HG02885 (cell line): ENCODE results near the gene HS6ST2.

Experiments used
- ATAC-seq: cut with Tn5 transposase; IDR thresholded peaks from one replicate; pipeline ENCODE4 v1.9.1; 2021; ENCODE audit warnings: mild to moderate bottlenecking; ENCODE audit not compliant: unreplicated experiment, poor library complexity

The HS6ST2 gene

DNA sequence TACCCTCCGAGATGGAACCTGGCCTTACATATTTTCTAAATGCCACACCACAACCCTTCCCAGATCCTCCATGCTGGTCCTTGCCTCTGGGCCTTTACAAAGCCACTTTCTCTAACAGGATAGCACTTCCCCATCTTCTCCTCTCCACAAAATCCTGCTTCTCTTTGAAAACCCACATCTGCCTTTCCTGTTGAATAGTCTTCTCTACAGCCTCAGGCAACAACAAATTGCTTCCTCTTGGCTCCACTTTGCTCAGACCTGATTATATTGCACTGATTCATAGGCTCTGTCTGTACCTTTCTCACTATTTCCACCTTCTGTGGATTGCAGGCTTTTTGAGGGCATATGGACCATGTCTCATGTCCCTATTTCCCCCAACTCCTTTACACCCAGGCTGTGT lies 265.9 kb downstream of the HS6ST2 start:
- no peak for ATAC-seq

DNA sequence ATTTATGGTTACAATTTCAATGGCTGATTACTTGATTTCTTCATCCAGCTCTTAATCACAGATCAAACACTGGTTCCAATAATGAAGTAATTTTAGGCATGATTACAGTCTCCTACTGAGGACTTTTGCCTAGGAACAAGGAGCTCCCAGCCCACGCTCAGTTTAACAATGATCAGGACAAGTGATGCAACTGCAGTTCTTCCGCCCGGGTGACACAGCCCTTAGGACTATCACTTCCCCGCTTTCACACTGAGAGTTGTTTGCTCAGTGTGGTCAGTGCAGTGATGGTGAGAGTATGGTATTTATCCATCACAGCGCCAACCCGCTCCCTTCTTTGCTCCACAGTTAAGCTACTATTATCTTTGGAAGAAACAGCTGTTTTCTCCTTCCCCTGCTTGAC lies 266.4 kb downstream of the HS6ST2 start:
- ATAC-seq: no peak

DNA sequence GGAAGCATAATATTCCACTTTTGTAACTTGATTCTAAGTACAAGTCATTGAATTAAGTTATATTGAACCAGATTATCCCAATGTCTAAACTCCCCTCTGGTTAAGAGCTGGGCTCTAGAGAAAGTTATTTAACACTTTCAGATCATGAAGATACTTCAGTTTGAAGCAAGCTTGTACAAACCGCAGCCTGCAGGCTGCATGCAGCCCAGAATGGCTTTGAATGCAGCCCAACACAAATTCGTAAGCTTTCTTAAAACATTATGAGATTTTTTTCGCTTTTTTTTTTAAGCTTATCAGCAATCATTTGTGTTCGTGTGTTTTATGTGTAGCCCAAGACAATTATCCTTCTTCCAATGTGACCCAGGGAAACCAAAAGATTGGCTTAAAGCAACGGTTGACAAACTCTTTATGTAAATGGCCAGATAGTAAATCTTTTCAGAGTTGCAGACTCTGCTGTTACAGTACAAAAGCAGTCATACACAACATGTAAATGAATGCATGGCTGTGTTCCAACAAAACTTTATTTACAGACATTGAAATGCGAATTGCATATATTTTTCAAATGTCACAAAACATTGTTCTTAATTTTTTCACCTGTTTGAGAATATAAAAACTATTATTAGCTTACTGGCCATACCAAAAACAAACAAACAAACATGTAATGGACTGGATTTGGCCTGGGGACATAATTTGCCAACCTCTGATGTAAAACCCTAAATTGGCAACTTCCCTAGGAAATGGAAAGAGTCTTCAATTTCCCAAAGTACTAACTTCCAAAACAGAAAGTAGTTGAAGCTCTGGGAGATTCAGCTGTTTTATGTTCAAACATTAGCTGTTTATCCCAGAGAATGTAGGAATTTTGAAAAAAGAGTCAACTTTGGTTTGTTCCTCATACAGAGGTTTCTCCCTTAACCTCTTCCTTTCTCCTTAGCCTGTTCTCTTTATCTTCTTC lies 268.5 kb downstream of the HS6ST2 start:
- no peak for ATAC-seq

DNA sequence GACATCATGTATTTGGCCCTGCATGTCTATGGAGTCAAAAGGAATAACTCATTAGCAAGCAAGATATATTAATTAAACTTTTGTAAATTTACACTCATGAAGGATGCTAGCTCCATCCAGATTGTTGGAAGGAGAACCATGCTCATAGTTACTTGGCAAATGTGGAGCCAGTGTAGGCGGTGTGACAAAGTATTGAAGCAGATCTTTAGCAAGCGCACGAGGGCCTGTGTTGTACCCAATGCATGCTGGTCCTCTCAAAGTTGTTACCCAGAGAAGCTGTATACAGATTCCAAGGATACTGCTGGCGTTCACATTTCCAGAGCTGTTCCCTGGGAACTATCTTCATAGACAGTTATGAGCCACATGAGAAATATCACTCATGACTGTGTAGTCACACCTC lies 273.2 kb downstream of the HS6ST2 start:
- no peak for ATAC-seq

DNA sequence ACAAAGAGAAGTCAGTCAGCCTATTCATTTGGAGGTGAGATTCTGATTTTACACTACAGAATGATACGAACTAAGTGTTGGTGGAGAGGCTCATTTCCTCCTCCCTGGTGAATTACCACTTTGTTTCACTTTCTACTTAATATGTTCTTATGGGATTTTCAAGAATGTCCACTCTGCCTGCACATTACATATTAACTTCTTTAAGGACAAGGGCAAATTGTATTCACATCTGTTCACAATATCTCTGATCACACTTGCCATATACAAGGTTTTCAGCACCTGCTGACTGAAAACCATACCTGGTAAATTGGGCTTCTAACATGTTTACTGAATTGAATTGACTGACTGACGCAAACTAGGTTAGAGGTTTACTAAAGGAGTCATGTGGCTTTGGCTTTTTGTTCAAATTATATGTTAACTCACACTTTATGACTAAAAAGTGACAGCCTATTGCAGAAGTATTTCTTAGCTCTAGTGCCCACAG lies 281.2 kb downstream of the HS6ST2 start:
- no peak for ATAC-seq

DNA sequence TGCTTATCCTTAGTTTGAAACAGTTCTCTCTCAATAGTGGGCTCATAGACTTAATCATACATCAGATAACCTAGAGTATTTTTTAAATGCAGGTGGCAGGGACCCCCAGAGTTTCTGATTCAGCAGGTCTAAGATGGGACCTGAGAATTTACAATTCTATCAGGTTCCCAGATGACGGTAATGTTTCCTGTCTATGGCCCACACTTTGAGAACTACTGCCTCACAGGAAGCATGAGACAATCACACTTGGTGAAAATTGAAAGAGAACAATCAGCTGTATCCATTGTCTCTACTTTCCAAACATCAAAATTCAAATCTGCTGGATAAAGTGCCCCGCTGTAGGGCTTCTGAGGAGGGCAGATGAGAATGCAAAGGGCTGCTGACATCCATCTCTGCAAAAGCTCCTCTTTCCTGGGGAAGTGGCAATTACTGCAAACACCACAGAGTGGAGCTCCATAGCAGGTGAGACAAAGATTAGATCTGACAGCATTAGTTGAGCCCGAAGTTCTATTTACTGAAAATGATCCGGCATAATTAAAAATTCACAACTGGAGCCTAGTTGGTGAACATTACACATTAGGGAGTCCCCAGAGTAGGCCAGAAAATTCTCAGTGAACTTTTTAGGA lies 281.8 kb downstream of the HS6ST2 start:
- ATAC-seq: no peak

DNA sequence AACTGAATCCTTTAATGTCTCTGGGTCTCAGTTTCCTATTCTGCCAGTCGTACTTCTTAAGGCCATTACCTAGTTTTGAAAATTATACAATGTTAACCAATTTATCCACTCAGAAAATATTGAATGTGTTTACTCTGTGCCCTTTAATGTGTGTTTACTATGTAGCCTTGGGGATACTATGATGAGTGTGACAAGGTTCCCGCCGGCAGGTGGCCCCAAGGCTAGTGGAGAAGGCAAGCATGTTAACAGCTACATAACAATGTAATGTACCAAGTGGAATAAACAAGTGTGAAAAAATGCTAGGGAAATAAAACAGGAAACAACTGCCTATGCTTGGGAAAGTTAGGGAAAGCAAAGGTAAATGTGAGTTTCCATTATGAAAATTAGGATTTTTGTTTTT lies 282.3 kb downstream of the HS6ST2 start:
- ATAC-seq: no peak

DNA sequence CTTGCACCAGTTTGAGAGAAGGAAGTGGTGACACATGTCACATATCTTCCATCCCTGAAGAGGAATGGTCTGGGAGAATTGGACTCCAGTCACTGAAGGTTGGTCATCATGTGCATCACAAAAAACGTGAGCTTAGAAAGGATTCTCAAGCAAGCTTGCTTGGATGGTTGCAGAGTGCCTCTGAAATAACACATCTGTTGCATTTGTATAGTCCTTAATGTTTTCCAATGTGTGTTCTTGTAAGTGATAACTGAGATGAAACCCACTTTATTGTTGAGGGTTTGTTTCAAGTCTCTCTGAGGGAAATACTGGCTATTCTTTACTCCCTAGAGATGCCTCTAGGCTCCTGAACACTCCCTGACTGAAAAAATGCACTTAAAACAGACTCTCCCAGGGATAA lies 285.1 kb downstream of the HS6ST2 start:
- ATAC-seq: no peak

DNA sequence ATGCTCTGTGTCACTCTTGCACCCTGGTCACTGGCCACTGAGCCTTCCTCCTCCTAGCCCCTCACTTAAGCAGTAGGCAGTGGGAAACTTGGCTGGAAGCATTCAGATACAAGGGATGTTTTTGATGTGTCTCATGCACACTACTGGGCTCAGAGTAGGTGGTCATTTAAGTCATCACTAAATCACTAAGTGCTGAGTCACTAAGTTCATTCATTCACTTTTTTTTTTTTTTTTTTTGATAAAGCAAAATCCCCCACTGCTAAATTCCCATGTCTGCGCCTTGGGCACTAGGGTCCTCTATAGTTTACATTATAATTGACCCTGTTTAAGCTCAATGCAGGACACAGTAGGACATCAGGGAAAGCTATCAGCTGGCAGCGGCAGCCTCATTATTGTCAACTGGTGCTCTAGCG lies 287.2 kb downstream of the HS6ST2 start:
- ATAC-seq: no peak

DNA sequence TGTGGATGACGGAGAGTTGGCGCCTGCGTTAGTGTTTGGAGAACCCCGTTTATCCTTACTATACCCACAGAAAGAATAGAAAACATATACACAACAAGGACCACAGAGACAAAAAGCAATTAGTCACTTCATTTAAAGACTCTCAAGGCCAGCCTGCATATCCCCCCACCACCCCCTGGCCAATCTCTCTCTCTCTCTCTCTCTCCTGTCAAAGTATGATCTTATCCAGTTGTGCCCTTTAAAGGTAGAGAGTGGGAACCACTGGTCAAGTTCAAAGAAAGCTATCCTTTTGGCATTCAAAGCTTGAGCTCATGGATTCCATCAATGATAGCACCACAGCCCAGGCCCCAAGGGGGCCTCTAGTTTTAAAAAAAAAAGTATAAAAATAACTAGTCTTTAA lies 289.3 kb downstream of the HS6ST2 start:
- no peak for ATAC-seq

DNA sequence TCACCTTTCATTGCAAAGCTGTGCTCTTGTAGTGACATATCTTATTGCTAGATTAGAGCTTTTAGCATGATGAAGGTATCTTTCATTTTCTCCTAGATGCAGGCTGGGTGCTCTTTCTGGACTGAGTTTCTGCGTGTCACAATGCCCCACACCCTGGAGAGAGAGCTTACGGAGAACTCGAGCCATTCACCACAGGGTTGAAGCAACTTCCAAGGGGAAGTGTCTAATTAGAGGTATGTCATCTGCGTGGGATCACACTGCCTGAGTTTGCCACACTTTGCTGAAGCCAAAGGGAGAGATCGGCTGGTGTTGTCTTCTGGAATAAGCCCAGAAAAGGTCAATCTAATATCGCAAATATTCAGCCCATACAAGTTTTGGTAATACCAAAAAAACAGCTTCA lies 290.3 kb downstream of the HS6ST2 start:
- no peak for ATAC-seq

DNA sequence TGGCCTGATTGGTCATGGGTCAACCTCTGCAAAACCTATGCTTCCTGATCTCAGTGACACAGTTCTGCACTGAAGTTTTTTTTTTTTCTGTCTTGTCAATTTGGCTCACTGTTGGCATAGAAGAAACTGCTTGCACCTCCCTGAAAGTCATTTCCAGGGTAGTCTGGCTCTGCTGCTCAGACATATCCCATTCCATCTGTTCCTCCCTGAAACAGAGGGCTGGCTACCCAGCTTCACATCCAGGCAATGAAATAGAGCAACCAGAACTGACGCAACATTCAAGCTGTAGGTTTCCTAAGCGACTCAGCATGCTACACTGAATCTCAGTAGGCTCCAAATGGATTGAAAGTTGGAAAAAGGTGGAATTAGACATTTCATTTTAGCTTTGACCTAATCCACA lies 292.8 kb downstream of the HS6ST2 start:
- no peak for ATAC-seq

DNA sequence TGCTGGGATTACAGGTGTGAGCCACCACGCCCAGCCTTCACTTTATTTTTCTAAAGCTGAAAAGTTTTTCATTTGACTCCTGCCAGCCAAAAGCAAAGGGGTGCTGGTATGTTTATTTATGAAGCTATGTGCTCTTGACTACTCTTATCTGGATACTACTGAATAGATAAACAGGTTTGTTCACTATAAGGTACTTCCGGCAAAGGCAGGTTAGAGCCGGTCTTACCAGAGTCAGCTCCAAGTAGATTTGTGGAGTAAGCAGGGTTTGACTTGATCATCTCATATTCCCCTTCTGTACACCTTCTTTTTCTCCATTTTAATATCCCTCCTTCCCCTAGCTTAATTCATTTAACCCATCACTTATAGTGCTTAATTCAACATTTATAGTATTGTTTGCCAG lies 294.2 kb downstream of the HS6ST2 start:
- no peak for ATAC-seq

DNA sequence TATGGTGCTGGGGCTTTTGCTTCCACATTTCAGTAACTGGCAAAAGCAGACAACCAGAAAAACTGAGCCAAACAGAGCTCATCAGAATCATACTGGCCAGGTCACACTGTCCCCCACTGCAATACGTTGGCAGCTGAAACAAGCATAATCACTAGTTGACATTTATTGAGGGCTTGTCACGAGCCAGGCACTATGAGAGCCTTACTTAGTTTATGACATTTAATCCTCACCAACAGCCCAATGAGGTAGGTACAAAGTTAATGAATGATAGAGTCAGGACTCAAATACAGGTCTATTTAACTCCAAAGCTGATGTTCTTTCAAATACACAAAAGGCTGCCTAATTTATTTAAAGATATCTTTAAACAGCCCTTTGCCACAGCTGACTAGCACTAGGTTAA lies 295.6 kb downstream of the HS6ST2 start:
- no peak for ATAC-seq

DNA sequence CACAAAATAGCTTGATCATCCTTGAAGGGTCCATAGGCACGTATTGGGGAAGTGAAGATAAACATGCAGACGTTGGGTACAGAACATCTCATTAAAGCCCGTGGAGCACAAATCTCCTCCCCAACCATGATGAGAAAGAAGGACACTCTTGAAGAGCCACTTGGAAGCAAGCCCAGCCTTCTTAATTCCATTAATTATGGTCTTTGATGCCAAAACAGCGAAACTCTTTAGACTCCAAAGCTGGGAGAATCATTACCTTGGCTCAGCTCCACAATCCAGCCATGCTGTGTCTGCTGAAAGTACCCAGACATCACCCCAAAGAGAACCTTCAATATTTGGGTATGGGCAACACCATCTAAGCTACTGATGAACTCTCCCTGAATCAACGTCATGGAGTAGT lies 300.6 kb downstream of the HS6ST2 start:
- ATAC-seq: no peak

DNA sequence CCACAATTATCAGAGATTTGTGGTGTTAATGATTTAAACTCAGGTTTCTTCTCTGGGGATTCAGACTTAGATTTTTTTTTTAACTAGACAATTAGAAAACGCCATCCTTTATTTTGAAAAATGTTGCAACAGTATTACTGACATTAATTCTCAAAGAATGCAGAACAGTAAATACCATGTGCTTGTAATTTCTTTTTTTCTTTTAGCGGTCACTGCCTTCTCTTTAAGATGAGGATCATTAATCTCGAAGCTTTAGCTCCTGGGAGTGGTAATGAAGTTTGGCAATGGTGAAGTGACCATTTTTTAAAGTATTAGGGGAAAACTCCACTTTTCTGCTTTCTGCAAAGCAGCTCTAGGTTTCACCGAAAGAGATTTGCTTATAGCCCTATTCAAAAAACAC lies 305.6 kb downstream of the HS6ST2 start:
- ATAC-seq: no peak

DNA sequence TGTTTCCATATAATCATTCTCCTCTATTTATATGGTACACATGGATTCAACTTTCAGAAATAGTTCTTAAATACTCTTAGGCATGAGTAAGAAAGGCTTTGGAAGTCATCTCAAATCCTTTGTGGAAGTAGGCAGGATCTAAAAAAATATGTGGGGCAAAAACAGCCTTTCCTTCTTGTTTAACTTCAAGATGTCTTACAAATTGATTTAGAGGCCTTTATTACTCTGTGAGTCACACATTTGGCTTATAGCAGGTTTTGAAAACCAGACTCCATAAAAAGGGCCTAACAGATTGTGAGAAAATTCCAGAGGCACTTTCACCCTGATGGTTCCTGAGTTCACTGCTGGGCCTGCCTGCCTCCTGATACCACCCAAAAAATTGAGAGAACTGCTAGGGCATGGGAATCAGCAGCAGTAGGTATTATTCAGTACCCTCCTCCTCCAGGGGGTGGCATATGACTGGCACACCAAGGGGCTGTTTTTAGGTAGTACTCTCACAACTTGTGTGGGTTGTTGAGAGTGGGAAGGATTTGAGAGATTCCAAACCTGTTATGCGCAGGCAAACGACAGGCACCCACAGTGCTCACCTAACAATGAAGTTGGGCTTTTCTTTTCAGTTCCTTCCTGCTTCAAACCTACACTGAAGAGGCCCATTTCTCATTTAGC lies 306.9 kb downstream of the HS6ST2 start:
- no peak for ATAC-seq

DNA sequence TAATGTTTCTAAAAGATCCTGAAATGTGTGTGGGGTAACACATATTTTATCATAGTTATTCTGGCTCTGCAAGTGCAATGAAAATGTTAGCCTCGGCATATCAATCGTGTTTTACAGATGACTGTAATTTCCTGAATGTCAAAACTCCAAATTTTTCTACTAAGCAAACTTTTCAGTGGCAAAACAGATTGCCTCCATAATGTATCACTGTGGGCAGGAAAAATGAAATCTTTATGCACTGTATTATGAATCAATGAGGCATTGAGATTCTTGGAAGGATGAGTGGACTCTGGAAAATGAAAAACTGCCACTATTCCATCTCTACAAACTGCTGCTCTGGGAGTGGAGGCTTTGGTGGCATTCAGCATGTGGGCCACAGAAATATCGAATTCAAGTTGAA lies 309.5 kb downstream of the HS6ST2 start:
- no peak for ATAC-seq

DNA sequence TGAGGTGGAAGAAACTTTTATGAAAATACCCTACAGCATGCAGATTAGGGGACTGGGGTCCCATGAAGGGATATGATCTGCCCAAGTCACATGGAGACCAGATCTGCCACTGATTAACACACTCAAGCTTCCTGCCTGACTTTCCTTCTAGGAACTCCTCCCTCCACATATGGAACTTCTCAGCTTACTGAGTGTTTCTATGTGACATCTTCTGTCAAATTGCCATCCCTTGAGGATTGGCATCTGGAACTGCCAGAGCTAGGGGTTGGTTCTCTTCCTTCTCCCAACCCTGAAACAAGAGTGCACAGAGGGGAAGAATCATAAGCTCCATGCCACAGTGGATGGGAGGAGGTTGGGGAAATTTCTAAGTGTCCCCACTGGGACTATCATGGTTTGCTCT lies 319.0 kb downstream of the HS6ST2 start:
- no peak for ATAC-seq

DNA sequence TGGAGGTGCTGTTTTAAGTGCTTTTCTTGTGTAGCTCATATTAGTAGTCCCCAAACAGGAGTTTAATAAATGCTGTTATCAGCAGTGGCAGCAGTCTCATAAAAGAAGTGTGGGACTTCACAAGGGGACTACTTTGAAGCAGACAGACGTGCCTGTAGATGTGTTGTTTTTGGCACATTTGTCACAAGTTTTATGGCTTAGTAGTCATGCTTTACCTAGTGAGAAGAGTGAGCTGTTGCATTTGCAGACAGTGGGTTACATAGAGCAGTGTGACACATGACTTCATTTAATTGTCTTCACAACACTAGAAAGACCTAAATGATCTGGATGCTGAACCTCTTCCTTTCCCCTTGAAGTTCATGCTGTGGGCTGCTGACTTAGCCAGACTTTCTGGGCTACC lies 320.1 kb downstream of the HS6ST2 start:
- no peak for ATAC-seq

DNA sequence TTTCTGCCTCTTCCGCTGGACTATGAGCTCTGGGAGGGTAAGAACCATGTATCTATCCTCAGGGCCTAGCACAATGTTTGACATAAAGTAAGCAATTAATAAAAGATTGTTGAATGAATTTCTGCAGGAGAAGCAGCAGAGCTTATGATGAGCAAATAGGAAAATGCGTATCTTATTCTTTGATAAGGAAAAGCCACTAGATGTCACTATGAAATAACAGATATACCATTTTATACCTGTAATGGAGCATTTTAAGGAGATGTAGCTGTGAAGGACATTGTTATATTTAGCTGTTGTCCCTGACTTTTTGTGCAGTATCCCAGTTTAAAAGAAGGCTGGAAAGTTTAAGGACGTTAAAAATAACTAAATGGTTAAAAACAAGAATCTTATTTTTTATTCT lies 322.3 kb downstream of the HS6ST2 start:
- ATAC-seq: no peak
